Activated CD4-positive, alpha-beta T cell treated with anti-CD3 and anti-CD28 coated beads, Interleukin-2, amount 50 U/mL, for 1 hour (primary cell): ENCODE measurements around the gene ACSL6.

Experiments
- DNase-seq: peaks from one replicate; pipeline ENCODE4 v3.0.0-alpha.2; 2020

The ACSL6 gene

GRCh38 chr5:132046880-132047299 lies 35.4 kb upstream of the ACSL6 start:
- no peak for DNase-seq

- no peak for DNase-seq
Measured at GRCh38 chr5:132044207-132044606, 32.7 kb upstream of the ACSL6 start.

GRCh38 chr5:132037353-132037752 lies 25.9 kb upstream of the ACSL6 start:
- no peak for DNase-seq

- DNase-seq = no peak
Measured at GRCh38 chr5:132033122-132033521, 21.7 kb upstream of the ACSL6 start.

- no peak for DNase-seq
Measured at GRCh38 chr5:132032196-132032595, 20.7 kb upstream of the ACSL6 start.

- DNase-seq = no peak
Measured at GRCh38 chr5:132030610-132031009, 19.2 kb upstream of the ACSL6 start.

- no peak for DNase-seq
Measured at GRCh38 chr5:132029609-132030330, 18.3 kb upstream of the ACSL6 start.

- no peak for DNase-seq
Measured at GRCh38 chr5:132027027-132027426, 15.6 kb upstream of the ACSL6 start.

- no peak for DNase-seq
Measured at GRCh38 chr5:132026516-132027008, 15.1 kb upstream of the ACSL6 start.

GRCh38 chr5:132025403-132025971 lies 14.0 kb upstream of the ACSL6 start:
- no peak for DNase-seq

GRCh38 chr5:132024789-132025402 lies 13.4 kb upstream of the ACSL6 start:
- no peak for DNase-seq

GRCh38 chr5:132024117-132024435 lies 12.6 kb upstream of the ACSL6 start:
- no peak for DNase-seq

GRCh38 chr5:132023258-132024116 lies 12.0 kb upstream of the ACSL6 start:
- no peak for DNase-seq

- DNase-seq = no peak
Measured at GRCh38 chr5:132022737-132023136, 11.3 kb upstream of the ACSL6 start.

- no peak for DNase-seq
Measured at GRCh38 chr5:132021654-132022053, 10.2 kb upstream of the ACSL6 start.

- DNase-seq = no peak
Measured at GRCh38 chr5:132020568-132021339, 9.3 kb upstream of the ACSL6 start.

- peak; percentile 51 for DNase-seq
Measured at GRCh38 chr5:132019857-132020555, 8.5 kb upstream of the ACSL6 start.

GRCh38 chr5:132019337-132019736 lies 7.9 kb upstream of the ACSL6 start:
- no peak for DNase-seq

GRCh38 chr5:132017738-132018625 lies 6.5 kb upstream of the ACSL6 start:
- DNase-seq = no peak

- DNase-seq = no peak
Measured at GRCh38 chr5:132017316-132017715, 5.9 kb upstream of the ACSL6 start.

- no peak for DNase-seq
Measured at GRCh38 chr5:132016721-132017250, 5.3 kb upstream of the ACSL6 start.
